Skeletal muscle tissue (tissue), 4 donors: ENCODE results near the gene FADS6. TPM values are rescaled to one million over a fixed set of nuclear protein-coding genes. Genes with fewer than 3 reads are reported as not detected.

Source experiments
- H3K27ac ChIP-seq: one replicate; pipeline ENCODE4 v1.7.0; 2013; ENCODE audit warnings: mild to moderate bottlenecking, low read depth, low read length, inconsistent platforms
- H3K27me3 ChIP-seq, 3 donors: one replicate each; pipeline ENCODE4 v1.7.0; 2013; ENCODE audit warnings: low read length in 3 of 3; ENCODE audit not compliant: control insufficient read depth in 3 of 3, insufficient read depth in 3 of 3
- H3K36me3 ChIP-seq, 3 donors: one replicate each; pipeline ENCODE4 v1.7.0; 2013; ENCODE audit warnings: low read length in 3 of 3; ENCODE audit not compliant: control insufficient read depth in 3 of 3, insufficient read depth in 3 of 3
- H3K4me1 ChIP-seq, 3 donors: one replicate each; pipeline ENCODE4 v1.7.0; 2013; ENCODE audit warnings: low read length in 3 of 3, mild to moderate bottlenecking in 3 of 3; ENCODE audit not compliant: control insufficient read depth in 3 of 3, insufficient read depth in 3 of 3
- H3K4me3 ChIP-seq, 3 donors: one replicate each; pipeline ENCODE4 v1.7.0; 2013; ENCODE audit warnings: low read length in 3 of 3
- H3K9ac ChIP-seq, 3 donors: one replicate each; pipeline ENCODE4 v1.7.0; 2013; ENCODE audit warnings: low read length in 3 of 3, mild to moderate bottlenecking in 3 of 3, moderate library complexity in 2 of 3, low read depth in 1 of 3
- H3K9me3 ChIP-seq, 3 donors: one replicate each; pipeline ENCODE4 v1.7.0; 2013; ENCODE audit warnings: low read length in 3 of 3; ENCODE audit not compliant: control insufficient read depth in 3 of 3
- total RNA-seq: library from RNA; depleted of rRNA; stranded (reverse); fragments of >200 nt; gene quantifications from one replicate; pipeline ENCODE4 v1.2.3, GENCODE V29; 2014
- donor health status: Osteomylitis.

Gene FADS6
- total RNA-seq, 1 donor from 2014 or later = not detected

- no peaks in the 10 kb centered on the region for H3K9me3 ChIP-seq
- H3K4me1 ChIP-seq = peaks cover 0 to 3% (median 3%) of the 10 kb centered on the region in 3 donors
- no peak overlapping the region for H3K4me3 ChIP-seq
- peaks cover 40 to 60% (median 51%) of the 10 kb centered on the region in 3 donors for H3K27me3 ChIP-seq
- H3K9ac ChIP-seq = no peak overlapping the region
- no peak overlapping the region for H3K27ac ChIP-seq
- no peaks in the 10 kb centered on the region for H3K36me3 ChIP-seq
These were observed 2.9 kb downstream of the FADS6 start for GRCh38 chr17:74890554-74890953.

GRCh38 chr17:74888469-74888868 is 5.0 kb downstream of the FADS6 start:
- Histone ChIP-seq H3K9me3 (no peaks in the 10 kb centered on the region), H3K27me3 (peaks cover 37 to 46% (median 42%) of the 10 kb centered on the region in 3 donors), H3K4me3 (no peak overlapping the region)

GRCh38 chr17:74883241-74883745 is 10.1 kb downstream of the FADS6 start:
- Histone ChIP-seq H3K27ac (no peak overlapping the region), H3K9ac (no peak overlapping the region), H3K4me1 (peaks cover 0 to 2% (median 1%) of the 10 kb centered on the region in 3 donors), H3K36me3 (no peaks in the 10 kb centered on the region), H3K4me3 (no peak overlapping the region), H3K27me3 (peaks cover 25 to 42% (median 27%) of the 10 kb centered on the region in 3 donors), H3K9me3 (no peaks in the 10 kb centered on the region)

More at GRCh38 chr17:74888469-74888868, 5.0 kb downstream of the FADS6 start:
- H3K36me3 ChIP-seq = no peaks in the 10 kb centered on the region
- H3K4me1 ChIP-seq = peaks cover 0 to 3% (median 2%) of the 10 kb centered on the region in 3 donors
- no peak overlapping the region for H3K27ac ChIP-seq
- H3K9ac ChIP-seq = no peak overlapping the region

GRCh38 chr17:74882517-74883240 is 10.8 kb downstream of the FADS6 start:
- no peaks in the 10 kb centered on the region for H3K36me3 ChIP-seq
- H3K4me3 ChIP-seq = no peak overlapping the region
- no peak overlapping the region for H3K27ac ChIP-seq
- peaks cover 27 to 43% (median 27%) of the 10 kb centered on the region in 3 donors for H3K27me3 ChIP-seq
- H3K9ac ChIP-seq = no peak overlapping the region
- H3K4me1 ChIP-seq = peaks cover 0 to 5% (median 2%) of the 10 kb centered on the region in 3 donors
- H3K9me3 ChIP-seq = no peaks in the 10 kb centered on the region

- Histone ChIP-seq H3K27me3 (peaks cover 16 to 41% (median 27%) of the 10 kb centered on the region in 3 donors), H3K36me3 (no peaks in the 10 kb centered on the region), H3K4me3 (no peak overlapping the region), H3K9ac (no peak overlapping the region), H3K27ac (no peak overlapping the region), H3K9me3 (no peaks in the 10 kb centered on the region), H3K4me1 (peaks cover 0 to 5% (median 2%) of the 10 kb centered on the region in 3 donors)
These were observed 12.4 kb downstream of the FADS6 start for GRCh38 chr17:74881073-74881472.

GRCh38 chr17:74879308-74879707 is 14.1 kb downstream of the FADS6 start:
- no peak overlapping the region for H3K4me3 ChIP-seq
- no peak overlapping the region for H3K9ac ChIP-seq
- H3K27ac ChIP-seq = no peak overlapping the region
- no peaks in the 10 kb centered on the region for H3K9me3 ChIP-seq
- H3K4me1 ChIP-seq = peaks cover 0 to 5% (median 2%) of the 10 kb centered on the region in 3 donors
- H3K27me3 ChIP-seq = peaks cover 12 to 35% (median 22%) of the 10 kb centered on the region in 3 donors
- H3K36me3 ChIP-seq = no peaks in the 10 kb centered on the region

GRCh38 chr17:74878658-74879057 is 14.8 kb downstream of the FADS6 start:
- no peaks in the 10 kb centered on the region for H3K36me3 ChIP-seq
- H3K9ac ChIP-seq = no peak overlapping the region
- no peak overlapping the region for H3K27ac ChIP-seq
- H3K4me1 ChIP-seq = peaks cover 4 to 10% (median 5%) of the 10 kb centered on the region in 3 donors
- no peak overlapping the region for H3K4me3 ChIP-seq
- H3K9me3 ChIP-seq = no peaks in the 10 kb centered on the region
- H3K27me3 ChIP-seq = peaks cover 9 to 35% (median 19%) of the 10 kb centered on the region in 3 donors

GRCh38 chr17:74877592-74878548 is 15.6 kb downstream of the FADS6 start:
- Histone ChIP-seq H3K27ac (no peak overlapping the region), H3K9ac (no peak overlapping the region), H3K4me1 (peaks cover 4 to 10% (median 6%) of the 10 kb centered on the region in 3 donors), H3K36me3 (no peaks in the 10 kb centered on the region), H3K9me3 (no peaks in the 10 kb centered on the region), H3K4me3 (no peak overlapping the region), H3K27me3 (peaks cover 8 to 28% (median 16%) of the 10 kb centered on the region in 3 donors)

GRCh38 chr17:74875977-74876593 is 17.3 kb downstream of the FADS6 start:
- H3K4me3 ChIP-seq = no peak overlapping the region
- H3K4me1 ChIP-seq = peaks cover 15 to 27% (median 23%) of the 10 kb centered on the region in 3 donors
- no peak overlapping the region for H3K9ac ChIP-seq
- peaks cover 0 to 18% (median 7%) of the 10 kb centered on the region in 3 donors for H3K27me3 ChIP-seq
- H3K9me3 ChIP-seq = no peaks in the 10 kb centered on the region
- H3K36me3 ChIP-seq = no peaks in the 10 kb centered on the region
- H3K27ac ChIP-seq = no peak overlapping the region
